HS-27A (cell line): ENCODE results near the gene ALG1L2.
A peak's percentile ranks its signal among the peaks of the same experiment; 100 is the strongest.
"Not testable (repeated sequence)": the region's sequence is repeated elsewhere in the genome, so short reads cannot be mapped to it uniquely, and the experiment has no call there.

Experiments
- DNase-seq: peaks from one replicate; pipeline ENCODE4 v3.0.0-alpha.2; 2012; ENCODE audit warnings: low read depth, missing footprints

The ALG1L2 gene

DNA sequence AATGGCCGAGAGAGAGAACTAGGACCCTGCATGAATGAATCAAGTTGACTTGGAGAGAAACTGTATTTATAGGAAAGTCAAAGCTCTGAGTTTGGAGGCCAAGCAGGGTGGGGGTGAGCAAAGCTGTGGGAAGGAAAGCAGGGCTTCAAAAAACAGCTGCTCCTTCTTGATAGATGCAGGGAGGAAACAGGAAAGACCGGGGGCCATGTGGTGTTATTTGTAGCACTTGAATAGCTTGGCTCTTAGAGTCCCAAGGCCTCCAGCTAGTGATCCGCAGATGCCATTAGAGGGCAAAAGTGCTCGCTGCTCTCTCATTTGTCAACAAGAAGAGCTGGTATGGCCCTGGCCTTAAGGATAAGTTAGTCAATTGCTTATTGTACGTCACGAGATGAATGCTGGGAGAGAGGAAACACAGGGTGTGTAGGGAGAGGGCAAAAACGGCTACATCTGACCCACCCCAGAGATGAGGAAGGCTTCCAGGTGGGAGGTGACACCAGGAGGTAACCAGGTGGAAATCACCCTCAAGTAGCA, at the start of gene ALG1L2:
Gene ALG1L2, plus strand, starts transcription at position 481 of the 531 bp plus-strand sequence. CDS start 186 bp downstream, outside the sequence.
- no peak for DNase-seq

GRCh38 chr3:130037126-130037815, 44.4 kb upstream of the ALG1L2 start:
- DNase-seq: peak; percentile 42

DNA sequence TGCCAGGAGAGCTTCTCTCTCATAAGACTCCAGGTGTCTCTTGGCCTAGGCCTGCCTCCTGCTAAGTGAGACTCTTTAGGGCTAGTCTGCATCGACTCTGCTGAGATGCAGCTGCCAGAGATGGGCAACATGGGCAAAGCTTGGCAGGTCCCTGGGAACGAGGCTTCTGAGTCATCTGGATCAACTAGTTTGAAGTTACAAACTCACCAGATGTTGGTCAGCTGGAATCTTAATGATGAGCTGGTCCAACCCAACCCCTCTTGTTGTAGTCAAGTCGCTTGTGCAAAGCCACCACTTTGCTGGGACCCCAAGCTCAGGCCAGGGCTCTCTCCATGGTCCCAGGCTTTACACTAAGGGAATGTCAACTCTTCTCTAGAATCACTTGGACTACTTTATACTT, 38.9 kb upstream of the ALG1L2 start:
- DNase-seq: not testable (repeated sequence)

DNA sequence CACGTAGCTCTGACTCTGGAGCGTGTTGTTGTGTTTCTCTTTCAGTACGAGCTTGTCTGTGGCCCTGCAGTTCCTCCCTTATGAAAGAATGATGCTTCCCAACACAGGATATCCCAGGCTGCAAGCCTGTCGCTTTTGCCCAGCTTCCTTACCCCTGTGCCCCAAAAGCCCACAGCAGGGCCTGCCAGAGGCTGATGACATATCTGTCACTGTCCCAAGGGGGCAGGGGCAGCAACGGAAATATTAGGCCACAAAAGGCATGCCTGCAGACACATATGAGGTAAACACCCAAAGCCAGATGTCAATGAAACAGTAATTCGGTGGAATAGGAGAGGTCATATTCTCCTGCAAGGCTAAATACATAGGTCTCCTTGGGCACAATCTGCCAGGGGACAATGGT, 38.0 kb upstream of the ALG1L2 start:
- not testable (repeated sequence) for DNase-seq

GRCh38 chr3:130044370-130044769, 37.3 kb upstream of the ALG1L2 start:
- DNase-seq: no peak

- DNase-seq: no peak
Measured at GRCh38 chr3:130048726-130049125, 32.9 kb upstream of the ALG1L2 start.

- DNase-seq: not testable (repeated sequence)
Measured at GRCh38 chr3:130052366-130052765, 29.3 kb upstream of the ALG1L2 start.

GRCh38 chr3:130052965-130053364, 28.7 kb upstream of the ALG1L2 start:
- not testable (repeated sequence) for DNase-seq

GRCh38 chr3:130057536-130058266, 23.9 kb upstream of the ALG1L2 start:
- not testable (repeated sequence) for DNase-seq

DNA sequence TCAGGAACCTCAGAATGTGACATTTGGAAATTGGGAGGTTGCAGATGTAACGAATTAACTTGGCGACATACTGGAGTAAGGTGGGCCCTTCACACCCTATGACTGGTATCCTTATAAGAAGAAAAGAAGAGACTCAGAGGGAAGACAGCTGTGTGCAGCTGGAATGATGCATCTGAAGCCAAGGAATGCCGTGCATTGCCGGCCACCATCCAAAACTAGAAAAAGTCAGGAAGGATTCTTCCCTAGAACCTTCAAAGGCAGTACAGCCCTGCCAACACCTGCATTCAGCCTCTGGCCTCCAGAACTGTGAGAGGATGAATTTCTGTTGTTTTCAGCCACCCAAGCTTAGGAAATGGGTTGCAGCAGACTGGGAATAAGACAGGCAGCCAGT, 23.4 kb upstream of the ALG1L2 start:
- not testable (repeated sequence) for DNase-seq

- not testable (repeated sequence) for DNase-seq
Measured at GRCh38 chr3:130058716-130059115, 22.9 kb upstream of the ALG1L2 start.

DNA sequence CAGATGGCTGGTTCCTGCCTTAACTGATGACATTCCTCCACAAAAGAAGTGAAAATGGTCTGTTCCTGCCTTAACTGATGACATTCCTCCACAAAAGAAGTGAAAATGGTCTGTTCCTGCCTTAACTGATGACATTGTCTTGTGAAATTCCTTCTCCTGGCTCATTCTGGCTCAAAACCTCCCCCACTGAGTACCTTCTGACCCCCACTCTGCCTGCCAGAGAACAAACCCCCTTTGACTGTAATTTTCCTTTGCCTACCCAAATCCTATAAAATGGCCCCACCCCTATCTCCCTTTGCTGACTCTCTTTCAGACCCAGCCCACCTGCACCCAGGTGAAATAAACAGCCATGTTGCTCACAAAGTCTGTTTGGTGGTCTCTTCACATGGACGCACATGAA, 22.5 kb upstream of the ALG1L2 start:
- DNase-seq: not testable (repeated sequence)

- DNase-seq: no peak
Measured at GRCh38 chr3:130073582-130073981, 8.0 kb upstream of the ALG1L2 start.

DNA sequence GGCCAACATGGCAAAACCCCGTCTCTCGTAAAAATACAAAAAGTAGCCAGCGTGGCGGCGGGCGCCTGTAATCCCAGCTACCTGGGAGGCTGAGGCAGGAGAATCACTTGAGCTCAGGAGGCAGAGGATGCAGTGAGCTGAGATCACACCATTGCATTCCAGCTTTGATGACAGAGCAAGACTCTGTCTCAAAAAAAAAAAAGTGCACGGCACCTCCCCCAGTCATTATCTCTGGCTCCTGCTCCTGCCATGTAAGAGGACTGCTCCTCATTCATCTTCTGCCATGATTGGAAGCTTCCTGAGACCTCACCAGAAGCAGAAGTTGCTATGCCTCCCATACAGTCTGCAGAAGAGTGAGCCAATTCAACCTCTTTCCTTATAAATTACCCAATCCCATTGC, 4.0 kb upstream of the ALG1L2 start:
- no peak for DNase-seq

DNA sequence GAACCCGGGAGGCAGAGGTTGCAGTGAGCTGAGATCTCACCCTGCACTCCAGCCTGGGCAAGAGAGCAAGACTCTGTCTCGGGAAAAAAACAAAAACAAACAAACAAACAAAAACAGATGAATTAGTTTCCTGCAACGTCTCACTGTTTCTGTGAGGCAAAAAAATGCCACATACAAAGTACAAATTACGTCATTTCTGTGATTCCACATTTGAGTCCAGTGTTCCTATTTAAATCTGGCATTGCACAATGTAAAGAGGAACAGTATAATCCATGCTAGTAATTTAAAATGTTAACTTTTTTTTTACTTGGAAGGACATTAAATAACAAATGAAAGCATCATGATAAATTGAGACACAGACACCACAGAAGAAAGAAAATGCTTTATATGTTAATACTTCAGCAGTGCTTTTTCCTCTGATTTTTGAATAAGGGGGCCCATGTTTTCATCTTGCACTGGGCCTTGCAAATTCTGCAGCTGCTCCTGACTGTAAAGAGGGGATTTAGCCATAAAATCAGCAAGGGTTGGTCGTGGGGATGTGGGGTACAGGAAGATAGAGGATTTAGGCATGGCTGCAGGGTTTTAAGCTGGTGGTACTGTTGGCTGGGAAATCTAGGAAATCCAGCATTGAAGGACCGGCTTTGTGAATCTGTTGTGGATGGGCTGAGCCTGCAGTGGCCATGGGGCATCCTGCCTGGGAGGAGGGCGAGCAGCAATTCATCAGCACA, 1.9 kb downstream of the ALG1L2 start:
- DNase-seq: not testable (repeated sequence)

DNA sequence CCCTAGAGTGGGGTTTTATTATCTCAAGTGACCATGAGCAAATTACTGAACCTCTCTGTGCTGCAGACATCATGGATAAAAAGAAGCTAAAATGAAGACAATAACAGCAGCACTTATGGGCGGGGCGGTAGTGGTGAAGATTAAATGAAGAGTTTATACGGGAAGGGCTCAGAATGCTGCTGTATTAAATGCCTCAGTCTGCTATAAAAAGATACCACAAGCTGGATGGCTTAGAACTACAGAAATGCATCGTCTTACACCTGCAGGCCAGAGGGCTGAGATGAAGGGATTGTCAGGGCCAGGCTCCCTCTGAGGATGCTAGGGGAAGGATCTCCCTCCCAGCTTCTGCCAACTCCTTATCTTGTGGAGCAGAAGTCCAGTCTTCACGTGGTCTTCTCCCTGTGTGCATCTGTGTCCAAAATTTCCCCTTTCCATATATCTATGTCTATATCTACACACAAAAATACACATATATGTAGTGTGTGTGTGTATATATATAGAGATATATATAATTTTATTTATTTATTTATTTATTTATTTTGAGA, 2.9 kb downstream of the ALG1L2 start:
- no peak for DNase-seq

GRCh38 chr3:130085881-130086280, 4.2 kb downstream of the ALG1L2 start:
- no peak for DNase-seq

DNA sequence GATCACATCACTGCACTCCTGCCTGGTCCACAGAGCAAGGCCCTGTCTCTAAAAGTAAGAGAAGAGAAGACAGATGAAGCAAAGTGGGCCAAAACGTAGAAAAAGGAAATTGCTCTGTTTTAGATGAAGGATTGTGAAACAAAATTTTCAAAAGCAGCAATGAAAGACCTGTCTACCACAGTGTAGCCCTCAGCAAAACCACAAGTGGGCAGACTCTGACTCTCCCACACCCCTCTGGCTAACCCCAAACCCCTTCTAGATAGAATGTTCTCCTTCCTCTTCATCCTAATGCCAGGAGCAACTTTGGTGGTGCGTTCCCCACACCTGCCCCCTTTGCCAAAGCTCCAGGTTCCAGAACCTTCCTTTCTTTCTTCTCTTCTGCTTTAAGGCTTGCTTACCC, 5.0 kb downstream of the ALG1L2 start:
- DNase-seq: not testable (repeated sequence)

DNA sequence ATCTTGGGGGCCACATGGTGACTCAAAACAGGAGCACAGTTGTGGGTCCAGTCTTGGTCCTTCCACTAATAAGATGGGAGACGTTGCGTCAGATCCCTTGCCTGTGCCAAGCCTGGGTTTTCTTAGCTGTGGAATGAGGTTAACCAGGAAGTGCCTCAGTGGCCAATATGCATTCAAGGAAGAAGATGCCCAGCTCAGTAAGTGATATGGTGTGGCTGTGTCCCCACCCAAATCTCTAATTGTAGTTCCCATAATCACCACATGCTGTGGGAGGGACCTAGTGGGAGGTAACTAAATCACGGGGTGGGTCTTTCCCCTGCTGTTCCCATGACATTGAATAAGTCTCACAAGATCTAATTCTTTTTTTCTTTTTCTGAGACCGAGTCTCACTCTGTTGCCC, 6.4 kb downstream of the ALG1L2 start:
- no peak for DNase-seq

GRCh38 chr3:130090681-130091080, 9.1 kb downstream of the ALG1L2 start:
- not testable (repeated sequence) for DNase-seq

DNA sequence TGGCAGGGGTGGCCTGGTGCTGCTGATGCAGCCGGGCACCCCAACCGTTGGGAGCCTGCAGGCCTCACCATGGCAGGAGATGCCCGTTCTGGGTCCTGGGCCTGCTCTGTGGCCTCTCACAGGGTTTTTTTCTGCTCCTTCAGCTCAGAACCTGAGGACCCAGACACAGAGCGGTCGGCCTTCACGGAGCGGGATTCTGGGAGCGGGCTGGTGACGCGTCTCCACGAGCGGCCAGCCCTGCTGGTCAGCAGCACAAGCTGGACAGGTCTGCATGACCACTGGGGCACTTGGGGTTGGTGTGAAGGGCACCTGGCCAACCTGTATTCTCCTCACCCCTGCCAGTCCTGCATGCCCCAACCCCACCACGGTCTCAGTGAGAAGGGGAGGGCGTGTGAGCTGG, 10.3 kb downstream of the ALG1L2 start:
- no peak for DNase-seq

DNA sequence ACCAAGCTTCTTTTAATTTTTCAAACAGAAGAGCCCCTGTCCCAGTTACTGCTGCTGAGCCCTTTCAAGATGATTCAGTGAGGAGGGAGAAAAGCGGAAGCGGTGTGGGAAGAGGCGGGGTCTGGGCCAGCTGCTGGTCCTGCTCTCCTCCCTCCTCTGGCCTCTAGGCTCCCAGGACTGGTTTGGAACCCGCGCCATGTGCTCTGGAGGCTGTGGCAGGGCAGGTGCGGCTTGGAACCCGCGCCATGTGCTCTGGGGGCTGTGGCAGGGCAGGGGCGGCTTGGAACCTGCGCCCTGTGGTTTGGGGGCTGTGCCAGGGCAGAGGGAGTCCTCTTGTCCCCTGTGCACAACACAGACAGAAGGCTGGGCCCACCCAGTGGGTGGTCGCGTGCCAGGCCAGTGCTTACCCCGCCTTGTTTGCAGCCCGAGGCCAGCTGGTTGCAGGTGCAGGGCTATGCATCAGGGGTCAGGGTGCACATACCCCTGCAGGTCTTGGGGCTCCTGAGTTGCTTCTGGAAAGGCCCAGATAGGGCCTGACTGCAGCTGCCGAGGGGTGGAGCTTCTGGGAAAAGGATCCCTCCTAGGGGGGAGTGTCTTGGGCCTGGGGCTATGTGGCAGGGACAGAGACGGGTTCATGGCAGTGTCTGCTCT, 12.2 kb downstream of the ALG1L2 start:
- no peak for DNase-seq
